HG03457 (cell line): ENCODE results near the gene DGKG.
A peak's percentile ranks its signal among the peaks of the same experiment; 100 is the strongest.

Experiments
- ATAC-seq: cut with Tn5 transposase; IDR thresholded peaks from one replicate; pipeline ENCODE4 v1.9.1; 2021; ENCODE audit warnings: moderate number of reproducible peaks; ENCODE audit not compliant: unreplicated experiment

DGKG gene

GRCh38 chr3:186118692-186119091, 243.3 kb downstream of the DGKG start:
- ATAC-seq, result no peak

GRCh38 chr3:186117521-186118134, 244.4 kb downstream of the DGKG start:
- ATAC-seq, result no peak

- ATAC-seq, result no peak
Observed at GRCh38 chr3:186115239-186115996, 246.6 kb downstream of the DGKG start.

GRCh38 chr3:186110975-186111974, 250.8 kb downstream of the DGKG start:
- no peak for ATAC-seq

GRCh38 chr3:186109897-186110803, 251.9 kb downstream of the DGKG start:
- ATAC-seq, result no peak

- ATAC-seq, result peak; percentile 93
Observed at GRCh38 chr3:186108941-186109865, 252.8 kb downstream of the DGKG start, which contains the start of gene ETV5. ETV5 (minus strand) TSS chr3:186109089; CDS start chr3:186105868, 3,221 bp downstream.

GRCh38 chr3:186108106-186108940, 253.7 kb downstream of the DGKG start:
- no peak for ATAC-seq

GRCh38 chr3:186107215-186108105, 254.6 kb downstream of the DGKG start:
- ATAC-seq, result no peak

GRCh38 chr3:186105543-186105942, 256.5 kb downstream of the DGKG start:
- no peak for ATAC-seq

GRCh38 chr3:186102687-186103086, 259.3 kb downstream of the DGKG start:
- ATAC-seq, result no peak

GRCh38 chr3:186100398-186100797, 261.6 kb downstream of the DGKG start:
- no peak for ATAC-seq

- no peak for ATAC-seq
Observed at GRCh38 chr3:186099178-186099577, 262.9 kb downstream of the DGKG start.

GRCh38 chr3:186098740-186099139, 263.3 kb downstream of the DGKG start:
- no peak for ATAC-seq

GRCh38 chr3:186097663-186098451, 264.2 kb downstream of the DGKG start:
- ATAC-seq, result no peak

- no peak for ATAC-seq
Observed at GRCh38 chr3:186097317-186097662, 264.7 kb downstream of the DGKG start.
